PC-9 (cell line): ENCODE results near the gene TDRKH. TPM values are rescaled to one million over a fixed set of nuclear protein-coding genes. Genes with fewer than 3 reads are reported as not detected.

ENCODE experiments used
- BruUV-seq: library from RNA; stranded (reverse); fragments of 400-500 nt; replicated peaks from 2 replicates; lab custom pipeline; 2021; lab: Mats Ljungman, UMichigan
- CTCF ChIA-PET: fragments of 300-600 bp; sonication (Branson Sonifier 250); formaldehyde crosslinking; loops from one replicate; lab custom pipeline; 2022; ENCODE audit warnings: antibody characterized with exemption; lab: Charles Lee
- POLR2A ChIA-PET: fragments of 300-600 bp; sonication (Branson Sonifier 250); formaldehyde crosslinking; loops from one replicate; lab custom pipeline; 2022; ENCODE audit warnings: antibody characterized with exemption; ENCODE audit not compliant: unreplicated experiment; lab: Charles Lee
- DNase-seq, 2 experiments: peaks; one replicate each; pipeline versions ENCODE4 v3.0.0 to v3.0.0-alpha.2; 2015 to 2022; ENCODE audit warnings: mixed read lengths in 1 of 2
- H2AFZ ChIP-seq: fragments of 200-600 bp; sonication (generic); 2 replicates; pipeline ENCODE4 v1.8.1; 2017; ENCODE audit warnings: antibody characterized with exemption
- H3F3A ChIP-seq: fragments of 200-600 bp; sonication (generic); 2 replicates; pipeline ENCODE4 v1.8.1; 2017; ENCODE audit warnings: antibody characterized with exemption, mild to moderate bottlenecking, low read depth; ENCODE audit not compliant: insufficient read depth
- H3K27ac ChIP-seq: fragments of 200-600 bp; sonication (generic); 2 replicates; pipeline ENCODE4 v1.6.1; 2016; ENCODE audit warnings: mixed run types
- H3K27me3 ChIP-seq: fragments of 200-600 bp; sonication (generic); 2 replicates; pipeline ENCODE4 v1.6.1; 2016; ENCODE audit warnings: low read depth, mixed run types; ENCODE audit not compliant: insufficient read depth
- H3K36me3 ChIP-seq: fragments of 200-600 bp; sonication (generic); 2 replicates; pipeline ENCODE4 v1.6.1; 2016; ENCODE audit warnings: low read depth, mixed run types
- H3K4me1 ChIP-seq: fragments of 200-600 bp; sonication (generic); replicated peaks from 2 replicates; pipeline ENCODE4 v1.6.1; 2016; ENCODE audit warnings: mixed run types; ENCODE audit not compliant: insufficient read depth
- H3K4me2 ChIP-seq: fragments of 200-600 bp; sonication (generic); 2 replicates; pipeline ENCODE4 v1.6.1; 2017; ENCODE audit warnings: mixed run types
- H3K4me3 ChIP-seq: fragments of 200-600 bp; sonication (generic); 2 replicates; pipeline ENCODE4 v1.6.1; 2016; ENCODE audit warnings: mixed run types
- H3K79me2 ChIP-seq: fragments of 200-600 bp; sonication (generic); 2 replicates; pipeline ENCODE4 v1.6.1; 2017; ENCODE audit warnings: low read depth, mixed run types
- H3K9me2 ChIP-seq: fragments of 200-600 bp; sonication (generic); 2 replicates; pipeline ENCODE4 v1.8.1; 2017; ENCODE audit warnings: mild to moderate bottlenecking; ENCODE audit not compliant: insufficient read depth
- H3K9me3 ChIP-seq: fragments of 200-600 bp; sonication (generic); 2 replicates; pipeline ENCODE4 v1.8.1; 2016; ENCODE audit warnings: low read depth; ENCODE audit not compliant: insufficient read depth
- H4K20me1 ChIP-seq: fragments of 200-600 bp; sonication (generic); 2 replicates; pipeline ENCODE4 v1.8.1; 2017; ENCODE audit not compliant: insufficient read depth
- CTCF ChIP-seq: fragments of 200-600 bp; sonication (generic); conservative IDR thresholded peaks from 2 replicates; pipeline ENCODE4 v1.6.1; 2017; ENCODE audit warnings: mixed run types, antibody characterized with exemption, mild to moderate bottlenecking, moderate library complexity
- EZH2 ChIP-seq: fragments of 200-600 bp; sonication (generic); IDR thresholded peaks from 2 replicates; pipeline ENCODE4 v1.8.0; 2017; ENCODE audit warnings: antibody characterized with exemption, low read depth
- intact Hi-C: fragments of 100-400 bp; cut with micrococcal nuclease; formaldehyde crosslinking; loops from one replicate; pipeline ENCODE4 v1.10.0; 2022; ENCODE audit not compliant: unreplicated experiment
- total RNA-seq: library from RNA; stranded (reverse); gene quantifications from 2 replicates; pipeline ENCODE4 v1.2.3, GENCODE V29; 2021

TDRKH gene
- total RNA-seq, 1 experiment from 2014 or later = 17.3 TPM

DNA sequence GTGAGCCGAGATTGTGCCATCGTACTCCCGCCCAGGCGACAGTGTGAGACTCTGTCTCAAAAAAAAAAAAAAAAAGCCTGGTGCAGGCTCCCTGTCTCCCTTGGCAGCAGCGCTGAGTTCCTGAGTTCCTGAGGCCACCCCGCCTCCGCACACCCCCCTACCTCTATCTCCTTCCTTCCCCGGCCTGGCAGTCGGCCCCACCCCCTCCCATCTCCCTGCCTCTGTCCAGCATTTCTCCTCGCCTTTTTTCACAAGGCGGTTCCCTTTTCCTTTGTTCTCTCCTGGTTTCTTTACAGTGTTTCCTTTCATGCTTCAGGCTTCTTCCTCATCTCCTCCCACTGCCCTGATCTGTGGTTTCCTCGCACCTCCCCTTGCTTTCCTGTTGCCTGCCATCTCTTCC lies 38.6 kb upstream of the TDRKH start:
- intact Hi-C loops = loop anchor here (2.0 kb wide), 1 partner anchor 86 kb away; no protein-coding TSS in a partner anchor
- Histone ChIP-seq H3K4me2 (no peak overlapping the region), H3F3A (no peaks in the 10 kb centered on the region), H3K36me3 (no peaks in the 10 kb centered on the region), H3K4me1 (peaks cover 38% of the 10 kb centered on the region), H3K27ac (no peak overlapping the region), H3K9me3 (no peaks in the 10 kb centered on the region), H3K4me3 (no peak overlapping the region), H3K79me2 (no peaks in the 10 kb centered on the region), H2AFZ (no peak overlapping the region), H4K20me1 (no peaks in the 10 kb centered on the region), H3K9me2 (no peaks in the 10 kb centered on the region), H3K27me3 (no peaks in the 10 kb centered on the region)
- no peak for TF ChIP-seq EZH2
- TF ChIP-seq CTCF = no peak
- ChIA-PET CTCF (no interaction called here), POLR2A (no interaction called here)
- DNase-seq = peak in 1 of 2 experiments; percentile 53
- no TSS peak for BruUV-seq

DNA sequence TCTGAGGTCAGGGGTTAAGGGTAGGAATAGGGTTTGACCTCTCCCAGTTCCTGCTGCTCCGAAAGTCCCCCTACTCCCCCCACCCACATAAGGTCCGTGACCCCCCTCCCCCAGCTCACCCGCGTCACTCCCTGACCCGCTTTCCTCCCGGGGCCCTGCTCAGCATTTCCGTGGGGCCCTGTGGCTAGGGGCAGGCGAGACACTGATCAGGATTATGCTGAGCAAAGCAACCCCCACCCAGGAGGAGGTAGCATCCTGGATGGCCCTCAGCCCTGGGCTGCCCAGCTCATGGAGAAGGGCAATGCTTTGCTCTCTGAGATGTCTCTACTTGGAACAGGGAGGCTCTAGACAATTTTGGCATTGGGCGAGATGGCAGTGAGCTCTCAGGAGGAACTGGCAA lies 37.6 kb upstream of the TDRKH start:
- intact Hi-C loops = loop anchor here (2.0 kb wide), 1 partner anchor 85 kb away; no protein-coding TSS in a partner anchor
- Histone ChIP-seq H3K4me1 (peaks cover 37% of the 10 kb centered on the region), H3K4me3 (no peak overlapping the region), H3K4me2 (no peak overlapping the region), H3K36me3 (no peaks in the 10 kb centered on the region), H3K27me3 (no peaks in the 10 kb centered on the region), H3K27ac (no peak overlapping the region), H2AFZ (no peak overlapping the region), H3K9me2 (no peaks in the 10 kb centered on the region), H4K20me1 (no peaks in the 10 kb centered on the region), H3F3A (no peaks in the 10 kb centered on the region), H3K9me3 (no peaks in the 10 kb centered on the region), H3K79me2 (no peaks in the 10 kb centered on the region)
- no peak for DNase-seq
- ChIA-PET POLR2A (no interaction called here), CTCF (no interaction called here)
- TF ChIP-seq EZH2 (no peak), CTCF (no peak)
- BruUV-seq = no TSS peak

DNA sequence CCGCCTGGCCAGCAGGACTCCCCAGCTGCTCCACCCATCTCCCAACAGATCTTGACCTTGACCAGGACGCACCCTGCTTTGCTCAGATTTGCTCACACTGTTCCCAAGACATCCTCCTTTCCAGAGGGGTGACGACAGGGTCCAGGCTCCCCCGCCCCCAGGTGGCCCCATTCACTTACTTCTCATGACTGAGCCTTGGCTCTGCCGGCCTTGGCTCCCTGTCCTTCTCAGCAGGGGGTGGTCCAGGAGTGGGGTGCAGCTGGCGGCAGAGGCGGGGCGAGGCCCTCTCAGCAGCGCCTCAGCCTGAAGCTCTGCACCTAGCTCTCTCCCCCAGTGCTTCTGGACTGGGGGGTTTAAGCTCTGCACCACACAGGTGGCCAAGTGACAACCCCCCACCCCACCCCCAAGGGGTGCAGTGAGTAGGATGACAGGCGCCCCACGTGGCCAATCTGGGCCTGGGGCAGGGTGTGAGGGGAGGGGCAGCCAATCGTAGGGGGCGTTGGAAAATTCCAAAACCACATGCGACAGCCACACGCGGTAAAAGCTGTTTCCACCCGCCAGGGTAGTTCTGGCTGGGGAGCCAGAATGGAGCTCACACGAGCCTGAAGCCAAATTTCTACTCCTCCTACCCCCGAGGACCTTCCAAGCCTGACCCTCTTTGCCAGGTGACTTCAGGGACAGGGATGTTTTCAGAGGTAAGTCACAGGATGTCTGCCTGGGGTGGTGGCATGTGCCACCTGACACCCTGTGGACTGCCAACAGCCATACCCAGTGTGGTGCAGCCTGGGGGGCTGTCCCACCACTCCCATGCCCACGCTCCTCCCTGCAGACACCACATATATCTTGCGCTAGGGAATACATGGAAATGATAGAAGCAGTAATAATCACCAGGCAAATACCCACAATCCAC lies 35.7 kb upstream of the TDRKH start:
- intact Hi-C loops = no loop called here
- Histone ChIP-seq H3K4me3 (no peak overlapping the region), H3K79me2 (no peaks in the 10 kb centered on the region), H3K4me1 (peaks cover 32% of the 10 kb centered on the region), H3K9me2 (no peaks in the 10 kb centered on the region), H3K36me3 (no peaks in the 10 kb centered on the region), H2AFZ (no peak overlapping the region), H3K27me3 (no peaks in the 10 kb centered on the region), H3K27ac (no peak overlapping the region), H4K20me1 (no peaks in the 10 kb centered on the region), H3F3A (no peaks in the 10 kb centered on the region), H3K4me2 (no peak overlapping the region), H3K9me3 (no peaks in the 10 kb centered on the region)
- ChIA-PET POLR2A (interaction anchor here (0.6 kb wide), 1 partner anchor 23 kb away, joined by 3 read pairs; no protein-coding TSS in a partner anchor), CTCF (interaction anchor here (0.6 kb wide), 1 partner anchor 575 kb away, joined by 20 read pairs; no protein-coding TSS in a partner anchor)
- no peak for DNase-seq
- BruUV-seq = no TSS peak
- no peak for TF ChIP-seq CTCF
- no peak for TF ChIP-seq EZH2
